GM06990 (cell line): ENCODE data around the gene ADSS1.

Experiments
- DNase-seq: peaks from one replicate; pipeline ENCODE4 v3.0.0-alpha.2; 2011; ENCODE audit not compliant: insufficient read length; ENCODE audit errors: extremely low read depth
- H3K27me3 ChIP-seq: replicated peaks from 2 replicates; pipeline ENCODE4 v1.6.0; 2011; ENCODE audit warnings: low read length; ENCODE audit not compliant: control insufficient read depth, insufficient read depth
- H3K36me3 ChIP-seq: 2 replicates; pipeline ENCODE4 v1.5.1; 2011; ENCODE audit warnings: low read length; ENCODE audit not compliant: control insufficient read depth, insufficient read depth
- H3K4me3 ChIP-seq: replicated peaks from 2 replicates; pipeline ENCODE4 v1.5.1; 2011; ENCODE audit warnings: low read depth, mild to moderate bottlenecking, control low read depth, low read length
- TF ChIP-seq, protein P1 (sequence below): IDR thresholded peaks from 2 replicates; pipeline ENCODE4 v1.5.1; 2011; ENCODE audit warnings: low read length, control low read depth, mild to moderate bottlenecking, inconsistent platforms; ENCODE audit not compliant: insufficient read depth, poor library complexity, severe bottlenecking

The ADSS1 gene

DNA sequence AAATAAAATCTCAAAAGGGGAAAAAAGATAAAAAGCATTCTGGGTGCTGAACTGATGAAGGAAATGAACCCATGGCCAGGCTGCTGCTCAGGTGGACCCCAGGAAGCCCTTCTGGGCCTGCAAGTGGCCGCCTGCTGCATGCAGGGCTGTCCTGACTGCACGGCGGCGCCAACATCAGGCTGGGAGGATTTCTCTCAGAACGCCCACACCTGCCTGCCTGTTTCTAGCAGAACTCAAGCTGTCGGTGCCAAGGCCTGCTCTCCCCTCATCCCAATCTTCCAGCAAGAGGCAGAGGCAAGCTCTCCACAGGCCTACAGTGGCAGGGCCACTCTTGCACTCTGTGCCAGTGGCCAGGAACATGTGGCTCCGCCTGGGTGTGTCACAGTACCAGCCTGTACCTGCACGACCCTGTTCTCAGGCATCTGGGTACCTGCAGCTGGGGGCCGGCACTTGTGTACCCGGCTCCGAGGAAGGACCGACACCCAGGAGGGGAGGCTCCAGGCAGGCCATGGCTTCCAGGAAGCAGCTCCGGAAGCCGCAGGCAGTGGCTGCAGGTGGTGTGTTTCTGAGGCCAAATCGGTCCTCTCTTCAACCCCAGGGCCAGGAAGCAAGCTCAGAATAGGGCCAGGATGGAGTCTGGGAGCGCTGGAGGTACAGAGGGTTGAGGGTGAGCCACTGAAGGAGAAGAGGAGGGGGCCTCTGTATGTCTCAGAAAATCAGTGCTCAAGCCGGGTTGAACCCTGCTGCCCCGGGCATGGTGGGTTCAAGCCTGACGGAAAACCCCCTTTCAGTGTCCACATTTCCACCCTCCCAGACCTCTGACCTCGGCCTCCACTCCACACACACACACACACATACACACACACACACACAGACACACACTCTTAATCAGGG, 37.2 kb upstream of the ADSS1 start:
- Histone ChIP-seq H3K36me3 (no peaks in the 10 kb centered on the region), H3K4me3 (no peak overlapping the region), H3K27me3 (no peaks in the 10 kb centered on the region)
- TF ChIP-seq, protein P1, sequence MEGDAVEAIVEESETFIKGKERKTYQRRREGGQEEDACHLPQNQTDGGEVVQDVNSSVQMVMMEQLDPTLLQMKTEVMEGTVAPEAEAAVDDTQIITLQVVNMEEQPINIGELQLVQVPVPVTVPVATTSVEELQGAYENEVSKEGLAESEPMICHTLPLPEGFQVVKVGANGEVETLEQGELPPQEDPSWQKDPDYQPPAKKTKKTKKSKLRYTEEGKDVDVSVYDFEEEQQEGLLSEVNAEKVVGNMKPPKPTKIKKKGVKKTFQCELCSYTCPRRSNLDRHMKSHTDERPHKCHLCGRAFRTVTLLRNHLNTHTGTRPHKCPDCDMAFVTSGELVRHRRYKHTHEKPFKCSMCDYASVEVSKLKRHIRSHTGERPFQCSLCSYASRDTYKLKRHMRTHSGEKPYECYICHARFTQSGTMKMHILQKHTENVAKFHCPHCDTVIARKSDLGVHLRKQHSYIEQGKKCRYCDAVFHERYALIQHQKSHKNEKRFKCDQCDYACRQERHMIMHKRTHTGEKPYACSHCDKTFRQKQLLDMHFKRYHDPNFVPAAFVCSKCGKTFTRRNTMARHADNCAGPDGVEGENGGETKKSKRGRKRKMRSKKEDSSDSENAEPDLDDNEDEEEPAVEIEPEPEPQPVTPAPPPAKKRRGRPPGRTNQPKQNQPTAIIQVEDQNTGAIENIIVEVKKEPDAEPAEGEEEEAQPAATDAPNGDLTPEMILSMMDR, result no peak
- DNase-seq, result no peak

DNA sequence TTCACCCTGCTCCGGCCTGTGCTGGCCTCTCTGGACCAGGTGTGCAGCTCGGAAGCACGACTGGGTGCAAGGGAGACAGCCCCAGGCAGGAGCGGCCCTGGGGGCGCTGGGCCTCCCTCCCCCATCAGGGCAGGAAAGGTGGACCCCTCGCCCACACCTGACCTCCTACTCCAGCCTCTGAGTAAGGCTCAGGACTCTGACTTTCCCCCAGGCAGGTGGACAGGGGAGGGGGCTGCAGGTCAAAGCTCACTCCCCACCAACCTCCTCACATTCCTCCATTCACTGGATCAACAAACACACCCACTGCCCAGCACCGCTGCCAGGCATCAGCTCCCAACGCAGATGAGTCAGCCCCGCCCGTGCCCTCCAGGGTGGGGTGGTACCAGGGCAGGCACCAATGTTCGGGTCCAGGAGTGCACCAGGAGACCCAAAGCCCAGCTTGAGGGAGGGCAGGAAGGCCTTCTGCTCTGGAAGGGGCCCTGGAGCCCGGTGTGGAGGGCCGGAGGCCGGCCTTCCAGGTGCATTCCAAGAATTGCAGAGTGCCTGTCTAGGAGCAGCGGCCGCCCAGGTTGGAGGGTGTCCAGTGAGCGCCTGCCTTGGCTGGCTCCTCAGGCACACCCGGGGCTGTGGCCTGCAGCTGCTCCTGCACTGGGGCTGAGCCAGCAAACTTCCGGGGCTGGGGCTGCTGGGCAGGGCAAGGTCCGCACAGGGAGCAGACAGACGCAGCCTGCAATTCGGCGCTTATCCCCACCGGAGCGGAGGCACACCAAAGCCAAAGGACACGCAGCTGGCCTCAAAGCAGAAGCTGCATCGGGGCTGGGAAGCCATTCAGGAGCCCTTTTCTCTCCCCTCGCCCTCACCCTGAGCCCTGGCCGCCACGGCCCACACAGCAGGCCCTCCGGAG, 36.2 kb upstream of the ADSS1 start:
- Histone ChIP-seq H3K27me3 (no peaks in the 10 kb centered on the region), H3K4me3 (no peak overlapping the region), H3K36me3 (no peaks in the 10 kb centered on the region)
- no peak for DNase-seq
- TF ChIP-seq, protein P1, result no peak

DNA sequence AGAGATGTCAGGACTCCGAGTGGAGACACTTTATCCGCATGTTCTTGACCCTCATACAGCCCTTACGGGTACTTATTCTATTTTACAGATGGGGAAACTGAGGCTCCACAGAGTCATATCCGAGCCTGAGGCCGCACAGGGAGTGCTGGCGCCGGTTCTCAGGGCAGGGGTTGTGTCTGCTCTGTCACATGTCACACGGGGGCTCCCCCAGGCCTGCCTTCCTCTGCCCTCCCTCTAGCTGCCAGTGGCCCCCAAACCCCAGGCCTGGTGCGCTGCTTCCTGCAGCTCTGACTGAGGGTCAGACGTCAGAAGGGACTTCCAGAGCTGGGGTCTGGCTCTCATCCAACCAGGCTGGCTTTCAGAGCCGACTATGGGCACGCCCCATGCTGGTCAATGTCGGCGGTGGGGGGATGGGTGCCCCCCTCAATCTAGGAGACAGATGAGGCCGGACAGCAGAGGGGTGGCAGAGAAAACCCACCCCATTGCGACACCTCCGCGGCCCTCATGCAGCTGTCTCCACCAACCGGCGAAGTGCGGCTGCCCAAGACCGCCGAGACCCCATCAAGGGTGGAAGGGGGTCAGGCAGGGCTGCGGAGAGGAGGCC, 35.4 kb upstream of the ADSS1 start:
- Histone ChIP-seq H3K36me3 (no peaks in the 10 kb centered on the region), H3K27me3 (no peaks in the 10 kb centered on the region), H3K4me3 (no peak overlapping the region; the same call in 1 of the 2 replicates)
- TF ChIP-seq, protein P1, result no peak
- DNase-seq, result no peak

DNA sequence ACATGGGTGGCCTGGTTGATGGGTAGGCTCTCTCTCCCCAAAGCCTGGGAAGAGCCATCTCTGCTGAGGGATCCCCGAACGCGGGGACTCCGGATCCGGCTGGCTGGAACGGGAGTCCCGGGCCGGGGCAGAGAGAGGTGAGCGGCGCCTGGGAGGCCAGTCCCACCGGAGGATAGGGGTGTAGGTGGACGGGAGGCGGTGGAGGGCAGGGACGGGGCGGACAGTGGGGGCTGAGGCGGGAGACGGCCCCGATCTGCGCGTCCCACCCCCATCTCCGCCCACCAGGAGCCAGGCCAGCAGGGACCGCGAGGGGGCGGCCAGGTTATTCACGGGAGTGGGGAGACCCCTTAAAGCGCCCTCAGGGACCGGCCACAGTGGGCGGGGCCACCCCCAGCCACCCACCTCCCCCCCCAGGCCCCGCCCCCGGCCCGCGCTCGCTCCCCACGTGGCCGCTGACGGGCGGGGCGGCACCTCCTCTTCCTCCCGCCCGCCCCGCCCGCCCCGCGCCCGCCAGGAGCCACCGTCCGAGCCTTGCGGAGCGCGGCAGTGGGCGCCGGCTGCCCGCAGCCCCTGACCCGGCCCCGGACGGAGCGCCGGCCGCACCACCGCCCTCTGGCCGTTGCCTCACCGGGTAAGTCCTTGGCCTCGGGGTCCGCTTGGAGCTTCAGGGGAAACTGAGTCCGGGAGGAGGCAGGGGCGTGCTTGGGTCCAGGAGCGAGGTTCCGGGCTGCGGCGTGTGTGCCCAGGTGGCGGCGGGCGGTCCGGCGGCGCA, 34.7 kb upstream of the ADSS1 start, which contains the start of gene INF2:
TSS of gene INF2 (plus strand) at position 510 of the 772 bp plus-strand sequence. CDS start 11,748 bp downstream, outside the sequence.
- DNase-seq, result peak; percentile 66
- Histone ChIP-seq H3K36me3 (no peaks in the 10 kb centered on the region), H3K4me3 (peak within 1 kb of the TSS; percentile 76), H3K27me3 (no peaks in the 10 kb centered on the region)
- TF ChIP-seq, protein P1, result no peak
